NCI-H2107 treated with DMSO at 0.1 percent for 48 hours (cell line): Measurements from ENCODE around the gene NRXN3.

Source experiments
- DNase-seq: peaks from one replicate; lab custom pipeline; 2025; ENCODE audit not compliant: unreplicated experiment; lab: John Stamatoyannopoulos, UW

The NRXN3 gene

DNA sequence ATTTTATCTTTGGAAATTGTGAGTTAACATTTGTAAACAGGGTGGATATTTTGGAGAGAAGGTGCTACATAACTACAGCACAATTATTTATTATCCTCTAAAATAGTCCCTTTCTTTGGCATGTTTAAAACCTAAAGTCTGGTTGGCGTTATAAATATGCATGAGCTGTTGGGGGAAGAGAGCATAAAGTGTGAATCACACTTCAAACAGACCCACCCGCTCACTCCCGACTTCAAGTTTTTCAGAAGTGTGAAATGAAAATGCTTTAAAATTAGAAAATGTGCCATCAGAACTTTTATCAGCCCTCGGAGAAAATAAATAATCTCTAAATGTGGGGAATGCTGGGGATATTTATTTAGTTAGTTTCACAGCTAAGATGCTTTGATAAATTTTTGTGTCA, 1006.9 kb downstream of the NRXN3 start:
- no peak for DNase-seq

DNA sequence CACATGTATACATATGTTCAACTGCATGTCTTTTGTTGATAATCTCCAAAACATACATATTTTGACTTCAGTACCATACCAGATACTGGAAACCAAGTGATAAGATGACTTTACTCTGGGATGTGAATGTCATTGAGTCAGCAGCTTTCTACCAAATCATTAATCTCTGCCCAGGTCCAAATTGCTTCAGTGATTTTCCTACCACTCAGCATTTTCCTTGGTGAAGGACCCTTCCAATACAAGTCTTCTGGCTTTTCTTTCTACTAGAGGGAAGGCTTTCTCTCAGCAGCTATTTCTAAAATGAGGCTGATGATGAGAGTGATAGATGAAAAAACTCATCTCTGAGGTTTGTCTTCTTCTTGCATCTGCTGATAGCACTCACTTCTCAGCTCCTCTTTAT, 1008.5 kb downstream of the NRXN3 start:
- DNase-seq = no peak

DNA sequence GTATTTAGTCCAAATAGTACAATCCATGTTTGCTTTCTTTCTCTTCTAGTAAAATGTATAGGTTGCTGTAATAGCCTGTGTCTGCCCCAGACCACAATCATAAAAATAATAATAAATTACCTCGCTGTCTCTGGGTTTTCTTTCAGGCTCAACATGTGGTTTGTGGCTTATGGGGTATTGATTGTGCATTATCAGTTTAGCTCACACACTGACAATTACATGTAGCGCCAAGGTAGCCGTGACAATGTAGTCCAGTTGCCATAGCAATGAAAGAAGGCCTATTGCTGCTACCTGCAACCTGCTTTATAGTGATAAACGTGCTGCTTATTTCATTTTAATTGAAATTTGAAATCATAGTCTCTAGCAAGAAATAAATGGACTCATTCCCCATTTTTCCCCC, 1009.8 kb downstream of the NRXN3 start:
- DNase-seq = peak; percentile 63

DNA sequence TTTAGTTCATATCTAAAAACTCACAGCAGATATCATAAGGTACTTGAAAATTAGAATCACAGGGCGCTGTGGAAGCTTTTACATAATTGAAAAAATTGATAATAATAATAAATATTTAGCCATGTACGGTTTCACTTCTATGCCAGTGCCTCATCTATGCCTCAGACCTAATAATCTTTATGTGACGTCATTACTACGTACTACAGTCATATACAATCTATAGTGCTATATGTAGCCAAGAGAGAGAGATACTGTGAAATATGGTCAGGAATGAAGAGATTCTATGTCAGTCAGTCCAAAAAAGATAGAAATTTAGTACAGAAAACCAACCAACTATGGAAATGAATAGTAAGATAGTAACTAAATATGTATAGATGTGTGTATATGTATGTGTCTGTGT, 1010.5 kb downstream of the NRXN3 start:
- DNase-seq = no peak

DNA sequence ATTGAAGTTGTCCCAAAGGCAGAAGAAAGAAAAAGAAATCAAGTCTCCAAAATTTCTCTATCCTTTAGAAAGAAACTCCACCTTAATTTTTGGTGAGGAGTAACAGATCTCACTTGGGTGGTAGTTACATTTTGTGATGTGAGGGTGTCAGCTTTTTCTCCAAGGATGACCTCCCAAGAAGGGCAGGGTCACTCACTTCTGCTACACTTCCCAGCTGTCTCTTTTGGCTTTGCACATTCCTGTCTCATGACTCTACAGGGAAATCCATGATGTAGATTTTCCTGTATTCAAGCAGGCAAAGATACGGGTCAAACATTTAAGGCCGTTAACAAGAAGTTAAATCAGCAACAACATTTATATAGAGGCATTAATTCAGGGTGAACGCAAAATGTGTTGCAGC, 1016.4 kb downstream of the NRXN3 start:
- DNase-seq = no peak

DNA sequence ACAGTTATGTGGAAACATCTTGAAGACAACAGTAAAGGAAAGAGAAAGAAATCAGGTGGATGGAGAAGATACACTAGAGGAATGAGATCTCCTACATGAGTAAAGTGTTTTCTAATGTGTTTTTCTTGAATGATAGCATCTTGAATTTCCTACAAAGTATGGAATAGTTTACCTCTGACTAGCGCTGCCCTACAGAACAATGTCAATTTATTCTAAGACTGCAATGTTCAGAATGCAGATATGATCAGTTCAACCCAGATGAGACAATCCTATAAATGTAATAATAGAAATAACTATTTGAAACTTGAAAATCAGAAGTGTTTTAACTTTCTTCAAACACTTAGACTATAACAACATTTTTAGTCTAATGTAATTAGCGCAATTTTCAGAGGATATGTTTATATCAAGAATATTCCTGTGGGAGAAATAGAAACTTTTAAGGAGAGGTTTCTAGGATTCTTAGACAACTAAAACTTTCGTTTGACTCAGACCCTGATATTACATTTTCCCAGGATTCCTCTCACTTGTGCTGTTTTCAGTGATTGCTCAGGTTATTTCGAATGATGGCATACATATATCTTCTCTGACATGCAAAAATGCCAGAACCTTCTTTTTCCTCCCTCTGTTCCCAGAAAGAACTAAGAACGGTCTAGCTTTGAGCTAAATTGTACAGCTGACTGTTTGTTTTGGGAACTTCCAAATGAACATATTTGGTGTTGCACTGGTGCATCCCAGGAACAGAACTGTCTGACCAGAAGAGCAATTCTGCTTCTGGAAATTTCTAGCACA, 1023.7 kb downstream of the NRXN3 start:
- DNase-seq = no peak

DNA sequence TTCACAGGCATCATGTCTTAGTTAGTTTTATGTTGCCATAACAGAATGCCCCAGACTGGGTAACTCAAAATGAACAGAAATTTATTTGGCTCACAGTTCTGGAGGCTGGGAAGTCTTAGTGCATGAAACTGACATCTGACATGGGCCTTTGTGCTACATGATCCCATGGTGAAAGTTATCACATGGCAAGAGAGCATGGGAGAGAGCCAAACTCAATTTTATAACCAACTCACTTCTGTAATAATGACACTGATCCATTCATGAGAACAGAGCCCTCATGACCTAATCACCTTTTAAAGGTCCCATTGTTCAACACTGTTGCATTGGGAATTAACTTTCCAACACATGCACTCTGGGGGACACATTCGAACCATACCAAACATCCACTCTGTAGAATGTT, 1026.0 kb downstream of the NRXN3 start:
- no peak for DNase-seq

DNA sequence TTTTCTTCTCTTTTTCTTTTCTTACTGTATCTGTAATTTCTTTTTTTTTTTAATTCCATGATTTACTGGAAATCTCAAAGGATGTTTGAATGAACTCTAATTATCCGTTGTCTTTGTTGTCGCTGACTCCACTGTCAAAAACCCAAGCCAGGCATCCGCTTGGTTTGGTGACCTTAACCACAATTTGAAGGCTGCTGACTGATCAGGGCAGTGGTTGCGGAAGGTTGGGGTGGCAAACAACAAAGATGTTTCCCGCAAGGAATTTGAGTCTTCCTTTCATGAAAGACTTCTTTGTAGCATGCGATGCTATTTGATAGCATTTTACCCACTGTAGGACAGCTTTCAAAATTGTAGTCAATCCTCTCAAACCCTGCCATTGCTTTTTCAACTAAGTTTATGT, 1027.3 kb downstream of the NRXN3 start:
- no peak for DNase-seq

DNA sequence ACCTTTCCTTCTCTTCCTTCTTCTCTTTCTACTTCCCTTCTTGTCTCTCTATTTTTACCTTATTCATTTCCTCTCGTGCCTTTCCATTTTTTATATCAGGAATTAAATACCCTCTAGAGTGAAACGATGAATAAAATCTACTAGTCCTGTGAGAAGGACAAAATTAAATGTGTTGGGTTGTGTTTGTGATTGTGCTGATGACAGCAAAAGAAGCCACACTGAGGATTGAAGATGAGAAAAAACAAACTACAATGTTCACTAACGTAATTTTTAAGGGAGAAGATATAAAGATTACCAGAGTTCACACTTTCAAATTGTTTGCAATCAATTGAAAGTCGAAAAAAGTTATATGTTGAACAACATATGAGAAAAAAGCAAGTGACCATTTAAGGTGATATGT, 1029.0 kb downstream of the NRXN3 start:
- no peak for DNase-seq

DNA sequence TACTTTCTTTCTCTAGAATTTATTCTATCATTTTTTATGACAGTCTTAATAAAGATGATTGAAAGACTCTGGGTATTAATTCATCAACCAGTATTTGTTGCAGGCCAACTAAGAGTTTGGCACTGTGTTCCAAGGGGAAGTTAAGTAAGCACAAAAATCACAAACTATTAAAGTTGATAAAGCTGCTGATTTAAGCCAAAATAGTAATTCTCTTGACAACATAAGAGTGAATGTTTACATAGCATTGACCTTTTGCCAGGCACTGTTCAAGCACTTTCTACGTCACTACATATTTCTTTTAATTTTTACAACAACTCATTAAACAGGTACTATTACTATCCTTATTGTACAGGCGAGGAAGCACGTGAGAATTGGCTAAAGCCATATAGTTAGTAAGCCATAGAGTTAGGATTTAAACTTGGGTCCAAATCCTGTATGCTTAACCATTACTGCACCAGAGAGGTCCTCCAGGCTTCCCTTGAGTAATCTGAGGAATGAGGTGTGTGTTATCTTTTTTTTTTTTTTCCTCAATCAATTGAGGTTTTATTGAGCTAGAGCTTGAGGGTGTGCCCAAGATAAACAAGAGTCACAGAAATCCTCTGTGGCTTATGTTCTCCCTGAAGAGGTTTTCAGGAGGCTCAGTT, 1031.5 kb downstream of the NRXN3 start:
- DNase-seq = no peak

DNA sequence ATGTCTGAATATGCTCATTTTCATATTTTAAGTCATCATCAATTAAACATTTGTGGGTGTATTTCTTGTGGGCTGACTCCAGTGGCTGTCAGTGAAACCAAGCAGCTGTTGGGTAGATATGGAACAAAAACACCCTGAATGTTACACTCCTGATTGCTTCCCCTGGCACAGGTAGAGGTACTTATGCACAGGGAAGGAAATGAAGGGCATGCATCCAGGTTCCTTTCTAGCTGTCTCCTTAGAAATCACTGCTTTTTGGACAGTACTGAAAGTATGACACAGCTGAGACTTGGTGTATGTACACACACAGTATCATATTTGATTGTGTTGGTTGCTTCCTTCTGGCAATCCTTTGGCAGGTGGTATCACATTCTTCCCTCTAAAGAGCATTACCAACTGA, 1034.4 kb downstream of the NRXN3 start:
- DNase-seq = no peak

DNA sequence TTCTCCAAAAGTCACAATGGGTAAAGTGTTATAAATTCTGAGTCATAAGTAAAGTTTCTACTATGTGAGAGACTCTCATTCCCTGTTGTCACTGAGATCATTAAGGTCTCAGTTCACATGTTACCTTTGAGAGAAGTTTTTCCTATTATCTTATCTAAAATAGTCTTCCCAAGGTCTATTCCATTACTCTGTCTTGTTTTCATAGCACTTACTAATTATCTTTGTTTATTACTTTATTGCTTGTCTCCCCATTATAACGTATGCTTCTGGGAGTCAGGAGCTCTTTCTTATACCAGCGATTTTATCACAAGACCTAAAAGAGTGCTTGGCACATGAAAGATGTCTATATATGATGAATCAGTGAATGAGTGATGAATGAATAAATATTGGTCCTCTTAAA, 1039.2 kb downstream of the NRXN3 start:
- DNase-seq = no peak

DNA sequence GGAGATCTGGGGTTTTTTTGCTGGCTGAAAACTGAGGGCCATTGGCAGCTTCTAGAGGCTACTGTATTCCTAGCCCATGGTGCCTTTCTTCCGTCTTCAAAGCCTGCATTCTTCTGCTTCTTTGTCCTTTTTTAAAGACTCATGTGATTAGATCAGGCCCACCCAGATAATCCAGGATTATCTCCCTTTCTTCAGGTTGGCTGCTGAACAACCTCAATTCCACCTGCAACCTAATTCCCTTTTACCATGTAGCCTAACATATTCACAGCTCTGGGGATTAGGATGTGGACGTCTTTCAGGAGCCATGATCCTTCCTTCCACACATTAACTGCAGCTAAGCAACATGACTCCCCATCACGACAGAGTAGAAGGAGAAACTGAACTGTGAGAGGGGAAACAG, 1055.6 kb downstream of the NRXN3 start:
- DNase-seq = no peak

DNA sequence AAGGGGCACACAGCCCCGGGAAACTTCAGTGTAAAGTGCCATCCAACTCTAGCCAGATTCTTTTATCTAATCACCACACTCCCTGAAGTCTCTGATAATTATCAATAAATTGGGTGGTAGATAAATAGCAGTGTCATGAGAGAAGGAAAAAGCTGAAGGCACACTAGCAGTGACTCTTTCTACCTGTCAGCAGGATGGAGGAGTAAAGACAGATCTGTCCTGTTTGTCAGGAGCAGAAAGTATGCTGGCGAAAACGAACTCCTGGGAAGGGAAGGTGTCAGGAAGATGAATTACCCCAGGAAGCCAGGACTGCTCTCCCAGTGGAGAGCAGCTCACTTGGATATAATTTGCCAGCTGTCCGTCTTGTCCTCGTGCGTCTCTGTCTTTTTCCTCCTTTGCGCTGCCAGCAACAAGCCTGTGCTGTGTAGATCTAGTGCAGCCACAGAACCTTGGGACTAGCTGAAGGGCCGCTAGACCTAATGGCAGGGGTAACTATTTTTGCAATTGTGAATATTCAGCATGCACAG, 1059.3 kb downstream of the NRXN3 start:
- DNase-seq = no peak

DNA sequence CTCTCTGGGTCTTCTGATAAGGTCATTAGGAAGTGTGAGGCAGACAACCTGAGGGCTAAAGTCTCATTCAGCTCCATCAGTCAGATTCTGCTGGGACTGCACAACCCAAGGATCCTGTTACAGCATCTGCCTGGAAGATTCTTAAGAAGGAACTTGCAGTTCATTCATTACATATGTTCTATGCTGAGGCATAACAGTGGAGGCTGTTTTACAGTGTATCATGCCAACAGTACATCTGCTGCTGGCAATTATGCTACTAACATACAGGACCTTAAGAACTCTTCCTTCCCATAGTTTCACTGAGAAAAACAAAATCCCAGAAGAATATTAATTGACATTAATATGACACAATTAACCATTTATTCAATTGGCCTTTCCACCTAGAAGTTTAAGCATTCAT, 1072.5 kb downstream of the NRXN3 start:
- no peak for DNase-seq

DNA sequence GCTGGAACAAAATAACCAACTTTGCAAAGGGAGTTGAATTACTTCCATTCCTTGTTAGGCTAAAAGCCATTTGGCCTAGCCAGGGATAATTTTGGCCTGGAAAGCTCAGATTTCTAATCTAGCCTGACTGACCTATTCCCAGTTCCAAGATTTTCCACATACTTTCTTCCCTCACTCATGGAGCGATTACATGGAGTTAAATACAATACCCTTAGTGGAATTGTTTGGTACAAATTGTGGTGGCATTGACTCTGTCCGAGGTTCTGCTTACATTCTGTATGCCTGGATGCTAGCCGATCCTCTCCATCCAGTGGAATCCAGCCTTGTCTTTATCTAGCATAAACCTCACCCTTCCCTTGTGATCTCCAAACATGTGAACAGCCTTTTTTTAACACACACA, 1076.0 kb downstream of the NRXN3 start:
- DNase-seq = no peak

DNA sequence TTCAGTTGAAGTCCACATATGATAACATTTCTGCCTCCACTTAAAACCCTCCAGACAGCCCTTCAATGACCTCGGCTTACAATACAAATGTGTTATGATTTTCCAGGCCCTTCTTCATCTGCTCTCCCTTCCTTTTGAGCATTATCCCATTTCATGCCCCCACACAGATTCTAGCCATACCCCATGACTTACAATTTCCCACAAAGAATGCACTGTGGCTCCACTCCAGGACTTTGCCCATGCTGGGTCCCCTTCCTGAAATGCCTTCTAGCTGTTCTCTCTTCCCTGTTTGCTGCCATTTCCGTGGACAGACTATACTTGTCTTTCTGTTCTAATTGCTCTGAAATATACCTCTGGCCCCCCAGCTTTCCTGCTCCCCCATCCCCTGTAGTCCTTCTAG, 1078.0 kb downstream of the NRXN3 start:
- DNase-seq = no peak

DNA sequence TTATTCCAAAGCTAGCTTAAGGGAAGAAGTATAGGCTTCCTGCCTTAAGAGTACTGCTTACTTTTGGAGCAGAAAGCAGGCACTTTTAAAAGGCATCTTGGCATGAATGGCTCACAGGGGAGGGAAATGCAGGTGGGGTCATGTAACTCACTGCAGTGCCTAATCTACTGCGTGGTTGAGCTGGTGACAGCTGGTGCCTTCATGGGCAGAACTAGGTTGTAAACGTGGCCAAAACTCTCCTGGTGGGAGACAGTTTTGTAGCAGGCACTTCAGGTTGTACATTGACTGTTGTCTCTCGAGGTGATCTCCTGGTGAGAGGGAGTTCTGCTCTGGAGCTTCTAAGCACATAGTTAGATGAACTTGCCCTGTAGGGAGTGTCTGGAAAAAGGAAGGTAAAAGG, 1078.6 kb downstream of the NRXN3 start:
- DNase-seq = no peak

DNA sequence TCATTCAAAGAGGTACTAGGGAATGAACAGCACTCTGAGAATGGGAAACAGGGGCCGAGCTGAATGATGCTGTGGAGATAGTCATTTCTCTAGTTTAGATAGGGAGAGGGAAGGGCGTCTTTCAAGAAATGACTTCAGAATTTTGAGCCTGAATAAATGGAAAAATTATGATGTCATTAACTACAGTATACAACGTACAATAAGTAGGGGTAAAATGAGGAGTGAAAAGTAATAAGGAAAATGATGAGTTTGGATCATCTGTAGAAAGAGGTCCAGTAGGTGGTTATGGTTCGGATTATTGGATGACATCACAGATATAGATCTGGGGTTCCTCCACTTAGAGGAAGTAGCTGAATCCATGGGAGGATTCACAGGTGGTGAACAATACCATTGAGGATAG, 1081.1 kb downstream of the NRXN3 start:
- DNase-seq = no peak

DNA sequence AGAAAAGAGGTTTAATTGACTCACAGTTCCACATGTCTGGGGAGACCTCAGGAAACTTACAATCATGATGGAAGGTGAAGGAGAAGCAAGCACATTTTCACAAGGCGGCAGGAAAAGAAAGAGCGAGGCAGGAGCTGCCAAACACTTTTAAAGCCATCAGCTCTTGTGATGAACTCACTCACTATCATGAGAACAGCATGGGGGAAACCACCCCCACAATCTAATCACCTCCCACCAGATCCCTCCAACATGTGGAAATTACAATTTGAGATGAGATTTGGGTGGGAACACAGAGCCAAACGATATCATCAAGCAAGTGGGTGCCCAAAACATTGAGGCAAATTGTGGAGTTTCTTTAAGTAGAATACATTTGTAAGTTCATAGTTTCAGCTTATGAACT, 1083.4 kb downstream of the NRXN3 start:
- DNase-seq = no peak

DNA sequence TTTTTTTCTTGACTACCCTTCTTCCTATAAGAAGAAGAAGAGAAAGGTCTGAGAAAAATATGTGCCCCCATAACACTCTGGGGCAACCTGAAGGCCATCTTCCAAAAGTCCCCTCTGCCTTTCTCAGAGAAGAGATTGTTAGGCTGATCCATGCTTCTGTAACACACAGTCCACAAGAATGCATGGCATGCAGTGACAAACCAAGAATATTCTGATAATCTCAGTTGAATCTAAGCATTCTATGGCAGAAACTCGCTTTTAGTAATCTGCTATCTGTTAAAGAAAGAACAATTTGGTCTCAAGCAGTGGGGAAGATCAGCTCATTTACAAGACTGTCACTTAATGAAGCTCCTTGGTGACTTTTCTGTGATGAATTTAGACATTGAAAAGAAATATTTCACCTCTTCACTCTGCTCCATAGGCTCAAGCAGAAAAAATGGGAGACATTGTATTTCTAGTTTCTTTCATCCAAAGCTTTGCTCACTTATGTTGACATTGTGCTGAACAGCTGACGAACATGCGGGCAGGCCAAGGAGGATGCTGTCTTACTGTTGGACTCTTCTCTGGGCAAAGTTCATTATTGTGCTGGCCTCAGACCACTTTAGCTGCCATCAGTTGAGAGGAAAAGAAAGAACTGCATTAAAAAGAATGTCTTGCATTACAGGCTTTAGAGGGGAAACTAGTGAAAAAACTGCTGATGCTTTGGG, 1084.0 kb downstream of the NRXN3 start:
- DNase-seq = no peak

DNA sequence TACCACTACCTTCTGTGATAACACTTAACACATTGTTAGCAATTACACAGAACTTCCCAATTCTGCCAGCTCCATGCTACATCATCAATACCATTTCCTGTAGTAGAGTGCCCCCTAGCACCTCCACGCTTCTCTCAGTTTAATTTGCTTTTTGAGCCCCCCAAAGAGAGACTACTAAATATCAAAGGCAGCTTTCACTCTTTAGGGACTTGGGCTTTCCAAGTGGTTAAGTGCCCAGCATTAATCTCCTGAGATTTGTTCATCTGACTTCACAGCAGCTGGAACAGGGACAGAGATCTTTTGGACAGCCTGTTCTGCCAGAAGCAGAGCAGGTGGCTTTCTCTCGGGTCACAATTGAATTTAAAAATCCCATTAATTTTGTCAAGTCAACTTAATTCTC, 1086.2 kb downstream of the NRXN3 start:
- no peak for DNase-seq
